Endothelial cell (in vitro differentiated cells): ENCODE data around the gene LPP. TPM values are rescaled to one million over a fixed set of nuclear protein-coding genes. Genes with fewer than 3 reads are reported as not detected.
A peak's percentile ranks its signal among the peaks of the same experiment; 100 is the strongest.

ENCODE experiments used
- DNase-seq: peaks from one replicate; pipeline ENCODE4 v3.0.0; 2021; ENCODE audit warnings: low spot score
- H3K27ac Mint-ChIP-seq: one replicate; pipeline ENCODE4 v1.8.0; 2021; ENCODE audit warnings: mixed read lengths, inconsistent platforms; ENCODE audit not compliant: unreplicated experiment
- H3K27me3 Mint-ChIP-seq: one replicate; pipeline ENCODE4 v1.8.0; 2021; ENCODE audit warnings: mild to moderate bottlenecking, moderate library complexity, mixed read lengths, inconsistent platforms; ENCODE audit not compliant: unreplicated experiment
- H3K36me3 Mint-ChIP-seq: one replicate; pipeline ENCODE4 v1.8.0; 2021; ENCODE audit warnings: mild to moderate bottlenecking, low read depth, mixed read lengths, inconsistent platforms; ENCODE audit not compliant: unreplicated experiment
- H3K4me1 Mint-ChIP-seq: one replicate; pipeline ENCODE4 v1.8.0; 2021; ENCODE audit warnings: mild to moderate bottlenecking, mixed read lengths, inconsistent platforms; ENCODE audit not compliant: unreplicated experiment
- H3K4me3 Mint-ChIP-seq: one replicate; pipeline ENCODE4 v1.8.0; 2021; ENCODE audit warnings: mild to moderate bottlenecking, mixed read lengths, inconsistent platforms; ENCODE audit not compliant: unreplicated experiment
- H3K9me3 Mint-ChIP-seq: one replicate; pipeline ENCODE4 v1.8.0; 2021; ENCODE audit warnings: mixed read lengths, inconsistent platforms; ENCODE audit not compliant: unreplicated experiment
- CTCF ChIP-seq: fragments of 200-600 bp; sonication (generic); IDR thresholded peaks from one replicate; pipeline ENCODE4 v1.5.0; 2021; ENCODE audit warnings: antibody characterized with exemption; ENCODE audit not compliant: unreplicated experiment
- total RNA-seq: library from RNA; stranded (reverse); fragmentation: NEBNext Ultra II Directional; extraction: Animal tissue kit (Norgen Biotek cat#: 25700); gene quantifications from one replicate; pipeline ENCODE4 v1.2.1, GENCODE V29; 2021; ENCODE audit not compliant: unreplicated experiment

Gene LPP
- total RNA-seq, 1 donor from 2014 or later: 181 TPM

GRCh38 chr3:188745031-188745430 is 591.1 kb downstream of the LPP start:
- Mint-ChIP-seq H3K9me3 (no peaks in the 10 kb centered on the region), H3K4me3 (no peak overlapping the region), H3K4me1 (peaks cover 13% of the 10 kb centered on the region), H3K27me3 (peaks cover 1% of the 10 kb centered on the region), H3K27ac (no peak overlapping the region), H3K36me3 (no peaks in the 10 kb centered on the region)
- DNase-seq: no peak
- TF ChIP-seq CTCF: no peak

DNA sequence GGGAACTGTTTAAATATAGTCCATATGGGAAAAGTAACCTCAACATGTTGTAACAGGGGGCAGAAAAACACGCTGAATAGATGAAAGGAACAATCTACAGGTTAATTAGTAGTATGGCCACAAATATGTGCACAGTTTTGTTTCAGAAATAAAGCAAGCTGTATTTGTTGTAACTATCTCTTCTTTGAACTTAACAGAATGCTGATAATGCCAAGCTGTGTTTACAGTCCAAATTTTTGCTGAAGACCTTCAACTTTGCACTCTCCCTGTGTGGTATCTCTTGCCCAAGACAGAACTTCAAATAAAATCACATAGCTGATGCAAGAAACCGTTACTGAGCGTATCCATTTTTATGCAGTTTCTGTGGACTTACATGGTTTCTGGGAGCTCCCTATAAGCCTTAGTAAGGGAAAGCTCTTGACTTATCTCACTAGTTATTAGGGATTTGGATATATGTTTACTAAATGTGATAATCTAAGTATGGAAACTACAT is 592.4 kb downstream of the LPP start:
- no peak overlapping the region for H3K27ac Mint-ChIP-seq
- no peak overlapping the region for H3K4me3 Mint-ChIP-seq
- H3K4me1 Mint-ChIP-seq: peaks cover 13% of the 10 kb centered on the region
- H3K9me3 Mint-ChIP-seq: no peaks in the 10 kb centered on the region
- TF ChIP-seq CTCF: no peak
- DNase-seq: no peak
- H3K27me3 Mint-ChIP-seq: peaks cover 1% of the 10 kb centered on the region
- peaks cover 3% of the 10 kb centered on the region for H3K36me3 Mint-ChIP-seq

DNA sequence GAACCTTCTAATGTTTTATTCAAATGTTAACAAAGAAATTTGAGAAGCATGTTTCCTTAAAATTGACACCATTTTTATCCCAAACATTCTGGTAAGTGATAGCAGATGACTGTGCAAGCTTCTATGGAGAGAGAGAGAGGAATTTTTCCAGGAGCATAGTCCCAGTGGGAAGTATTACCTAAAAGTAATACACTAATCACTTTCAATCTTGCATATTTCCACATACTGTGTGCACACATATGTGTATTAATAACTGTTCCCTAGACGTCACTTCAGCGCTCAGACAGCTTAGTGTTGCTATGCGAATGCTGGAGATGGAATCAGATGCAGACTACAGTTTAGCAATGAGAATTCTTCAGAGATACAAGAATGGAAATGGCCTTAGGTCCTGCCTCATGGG is 593.5 kb downstream of the LPP start:
- Mint-ChIP-seq H3K9me3 (no peaks in the 10 kb centered on the region), H3K36me3 (peaks cover 3% of the 10 kb centered on the region), H3K4me3 (no peak overlapping the region), H3K27ac (no peak overlapping the region), H3K27me3 (peaks cover 1% of the 10 kb centered on the region), H3K4me1 (peaks cover 13% of the 10 kb centered on the region)
- DNase-seq: no peak
- TF ChIP-seq CTCF: no peak

DNA sequence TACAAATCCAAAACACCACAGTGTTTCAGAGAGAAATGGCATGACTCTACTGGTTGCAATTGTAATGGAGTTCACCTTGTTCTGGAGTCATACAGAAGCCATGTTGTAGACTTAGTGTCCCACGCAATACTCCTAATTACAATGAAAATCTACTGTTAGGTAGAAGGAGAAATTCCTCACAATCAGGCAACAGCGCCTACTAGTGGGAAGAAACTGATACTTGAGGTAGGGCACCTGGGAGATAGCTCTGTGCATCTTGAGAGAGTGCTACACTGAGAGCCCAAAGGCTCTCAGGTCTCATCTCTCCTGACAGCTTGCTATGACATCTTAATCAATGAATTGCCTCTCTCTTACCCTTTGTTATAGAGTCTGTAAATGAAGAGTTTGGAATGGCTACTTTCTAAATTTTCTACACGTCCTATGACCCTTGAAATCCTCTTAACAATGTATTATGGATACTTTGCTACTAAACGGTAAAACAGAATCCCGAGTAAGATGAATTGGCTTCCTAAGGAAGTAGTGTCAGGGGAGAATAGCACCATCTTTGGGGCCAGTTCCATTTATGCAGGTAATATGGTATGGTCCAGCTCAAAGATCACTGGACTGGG is 595.2 kb downstream of the LPP start:
- TF ChIP-seq CTCF: peak; percentile 85
- Mint-ChIP-seq H3K27me3 (peaks cover 1% of the 10 kb centered on the region), H3K4me1 (peaks cover 9% of the 10 kb centered on the region), H3K36me3 (peaks cover 3% of the 10 kb centered on the region), H3K4me3 (no peak overlapping the region), H3K27ac (no peak overlapping the region), H3K9me3 (no peaks in the 10 kb centered on the region)
- peak; percentile 31 for DNase-seq

- Mint-ChIP-seq H3K36me3 (peaks cover 3% of the 10 kb centered on the region), H3K4me1 (peaks cover 2% of the 10 kb centered on the region)
- TF ChIP-seq CTCF: no peak
Observed at GRCh38 chr3:188749830-188750229, 595.9 kb downstream of the LPP start.

More at GRCh38 chr3:188749830-188750229, 595.9 kb downstream of the LPP start:
- Mint-ChIP-seq H3K4me3 (no peak overlapping the region), H3K27ac (no peak overlapping the region), H3K9me3 (no peaks in the 10 kb centered on the region), H3K27me3 (peaks cover 1% of the 10 kb centered on the region)
- no peak for DNase-seq
